HCT116 (cell line): ENCODE results near the gene SLC25A30. TPM values are rescaled to one million over a fixed set of nuclear protein-coding genes. Genes with fewer than 3 reads are reported as not detected.

Experiments used
- ATAC-seq: fragments of 200-7000 bp; cut with Tn5 transposase; 2 replicates; pipeline ENCODE4 v1.9.1; 2020; ENCODE audit warnings: mild to moderate bottlenecking, moderate library complexity
- BruUV-seq: library from RNA; stranded (reverse); fragments of 400-500 nt; replicated peaks from 2 replicates; lab custom pipeline; 2021; lab: Mats Ljungman, UMichigan
- CTCF ChIA-PET: fragments of 300-600 bp; sonication (Branson Sonifier 250); formaldehyde crosslinking; loops from one replicate; lab custom pipeline; 2021; ENCODE audit warnings: antibody characterized with exemption; lab: Charles Lee
- POLR2A ChIA-PET: fragments of 300-600, 350-600 bp; sonication (Branson Sonifier 250); formaldehyde crosslinking; loops from one replicate; lab custom pipeline; 2021; ENCODE audit warnings: antibody characterized with exemption; lab: Charles Lee
- RAD21 ChIA-PET, 2 experiments: fragments of 300-600 bp; sonication (Branson Sonifier 250); formaldehyde crosslinking; loops; one replicate each; lab custom pipeline; 2023; ENCODE audit warnings: low total read pairs in 2 of 2; ENCODE audit not compliant: uncharacterized antibody in 2 of 2, unreplicated experiment in 2 of 2, low non-redundant PET in 1 of 2; lab: Charles Lee
- DNase-seq: peaks from one replicate; pipeline ENCODE4 v3.0.0-alpha.2; 2010; ENCODE audit warnings: low read depth, low spot score
- H2AFZ ChIP-seq: fragments of 200-600 bp; shearing (Covaris generic), sonication (generic); 2 replicates; pipeline ENCODE4 v1.6.1; 2017; ENCODE audit warnings: low read depth, mixed run types, mixed read lengths, antibody characterized with exemption, low read length; ENCODE audit not compliant: poor library complexity, severe bottlenecking
- H3K27ac ChIP-seq: 2 replicates; pipeline ENCODE4 v1.5.1; 2012; ENCODE audit warnings: low read depth, low read length
- H3K27me3 ChIP-seq: fragments of 200-600 bp; sonication (generic); 2 replicates; pipeline ENCODE4 v1.6.1; 2016; ENCODE audit warnings: mixed run types, low read length, mixed read lengths; ENCODE audit not compliant: insufficient read depth
- H3K36me3 ChIP-seq, 2 experiments: fragments of 200-500 bp in 1 of 2; fragments of 200-600 bp in 1 of 2; sonication (Bioruptor generic) in 1 of 2; sonication (generic) in 1 of 2; 2 replicates each; pipeline versions ENCODE4 v1.5.1 to v1.6.1; 2014 to 2016; ENCODE audit warnings: low read length in 2 of 2, inconsistent platforms in 1 of 2, mixed read lengths in 1 of 2, mixed run types in 1 of 2; ENCODE audit not compliant: insufficient read depth in 2 of 2, control insufficient read depth in 1 of 2
- H3K4me1 ChIP-seq, 2 experiments: fragments of 200-600 bp in 1 of 2; sonication (generic) in 1 of 2; 2 replicates each; pipeline versions ENCODE4 v1.5.1 to v1.6.1; 2012 to 2017; ENCODE audit warnings: low read length in 2 of 2, inconsistent platforms in 1 of 2, mild to moderate bottlenecking in 1 of 2, mixed read lengths in 1 of 2, mixed run types in 1 of 2, moderate library complexity in 1 of 2; ENCODE audit not compliant: insufficient read depth in 2 of 2, control insufficient read depth in 1 of 2
- H3K4me2 ChIP-seq: fragments of 200-600 bp; sonication (generic); 2 replicates; pipeline ENCODE4 v1.6.1; 2017; ENCODE audit warnings: mixed run types, low read length, mixed read lengths
- H3K4me3 ChIP-seq, 2 experiments: fragments of 200-600 bp in 1 of 2; sonication (generic) in 1 of 2; replicated peaks in 1 of 2; 2 replicates each; pipeline ENCODE4 v1.5.1; 2011 to 2016; ENCODE audit warnings: low read length in 2 of 2, control low read depth in 1 of 2, low read depth in 1 of 2, mild to moderate bottlenecking in 1 of 2, mixed read lengths in 1 of 2, mixed run types in 1 of 2
- H3K79me2 ChIP-seq: fragments of 200-600 bp; sonication (generic); 2 replicates; pipeline ENCODE4 v1.6.1; 2017; ENCODE audit warnings: mild to moderate bottlenecking, mixed run types, low read length, moderate library complexity, mixed read lengths; ENCODE audit not compliant: insufficient read depth
- H3K9ac ChIP-seq: fragments of 200-600 bp; sonication (generic); 2 replicates; pipeline ENCODE4 v1.6.1; 2016; ENCODE audit warnings: low read length, mixed read lengths
- H3K9me2 ChIP-seq: fragments of 200-600 bp; sonication (generic), shearing (Covaris generic); 2 replicates; pipeline ENCODE4 v1.6.1; 2017; ENCODE audit warnings: mixed run types, mild to moderate bottlenecking, moderate library complexity; ENCODE audit not compliant: insufficient read depth
- H3K9me3 ChIP-seq, 2 experiments: fragments of 200-500 bp in 1 of 2; fragments of 200-600 bp in 1 of 2; sonication (Bioruptor generic) in 1 of 2; sonication (generic) in 1 of 2; 2 replicates each; pipeline ENCODE4 v1.6.1; 2014 to 2017; ENCODE audit warnings: low read length in 2 of 2, mixed read lengths in 2 of 2, inconsistent platforms in 1 of 2, low read depth in 1 of 2, mild to moderate bottlenecking in 1 of 2, mixed run types in 1 of 2, moderate library complexity in 1 of 2; ENCODE audit not compliant: control insufficient read depth in 1 of 2, insufficient read depth in 1 of 2
- H4K20me1 ChIP-seq: fragments of 200-600 bp; sonication (generic), shearing (Covaris generic); 2 replicates; pipeline ENCODE4 v1.6.1; 2017; ENCODE audit warnings: mixed run types, mild to moderate bottlenecking, moderate library complexity; ENCODE audit not compliant: insufficient read depth
- EZH2 ChIP-seq: fragments of 200-600 bp; sonication (generic); IDR thresholded peaks from 2 replicates; pipeline ENCODE4 v1.6.1; 2017; ENCODE audit warnings: antibody characterized with exemption, mixed run types
- EZH2phosphoT487 ChIP-seq: fragments of 200-600 bp; IDR thresholded peaks from 2 replicates; pipeline ENCODE4 v1.6.1; 2018; ENCODE audit warnings: antibody characterized with exemption, borderline replicate concordance
- intact Hi-C: fragments of 100-400 bp; cut with micrococcal nuclease; formaldehyde crosslinking; loops from 2 replicates; pipeline ENCODE4 v1.10.0; 2022
- total RNA-seq: library from RNA; stranded (reverse); gene quantifications from one replicate; pipeline ENCODE4 v1.2.1, GENCODE V29; 2021; ENCODE audit not compliant: unreplicated experiment
- TF ChIP-seq, protein P1 (sequence below), 3 experiments: fragments of 200-600 bp in 1 of 3; sonication (generic) in 1 of 3; IDR thresholded peaks in 2 of 3; conservative IDR thresholded peaks in 1 of 3; 2 replicates each; pipeline ENCODE4 v1.5.1; 2012 to 2017; ENCODE audit warnings: low read depth in 2 of 3, low read length in 2 of 3, antibody characterized with exemption in 1 of 3, borderline replicate concordance in 1 of 3, control low read depth in 1 of 3, mild to moderate bottlenecking in 1 of 3, mixed read lengths in 1 of 3, mixed run types in 1 of 3, moderate library complexity in 1 of 3; ENCODE audit not compliant: insufficient read depth in 1 of 3
- TF ChIP-seq, protein P2 (sequence below): IDR thresholded peaks from 2 replicates; pipeline ENCODE4 v1.6.1; 2012

SLC25A30 gene
- total RNA-seq, 1 experiment from 2014 or later = 29.2 TPM

DNA sequence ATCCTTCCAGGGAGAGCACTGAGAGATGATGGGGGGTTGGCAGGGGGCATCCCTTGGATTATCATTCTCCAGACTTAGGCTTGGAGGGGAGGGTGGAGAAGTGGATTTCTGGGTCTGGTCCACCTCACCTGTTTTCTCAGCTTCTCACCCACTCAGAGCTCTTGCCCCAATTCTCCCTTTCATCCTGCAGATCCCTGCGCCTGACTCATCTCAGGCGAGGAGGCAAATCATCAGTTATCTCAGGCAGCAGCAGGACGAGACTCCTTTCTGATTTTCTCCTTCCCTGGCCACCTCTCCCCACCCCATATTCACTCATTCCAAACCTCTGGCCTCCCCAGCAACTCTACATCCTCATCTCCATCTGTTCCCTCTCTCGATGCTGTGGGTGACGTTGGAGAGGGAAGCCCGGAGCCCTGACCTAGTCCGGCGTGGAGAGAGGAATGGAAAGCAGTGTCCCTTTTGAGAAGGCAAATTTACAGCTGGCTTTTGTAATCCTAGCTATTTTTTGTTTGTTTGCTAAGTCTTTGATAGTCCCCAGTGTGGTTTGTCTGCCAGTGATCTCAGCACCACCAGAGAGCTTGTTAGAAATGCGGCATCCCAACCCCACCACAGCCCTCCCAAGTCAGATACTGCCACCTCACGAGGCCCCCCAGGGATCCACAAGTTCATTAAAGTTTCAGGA is 53.2 kb downstream of the SLC25A30 start:
- peak overlapping the region; percentile 39 for H3K4me2 ChIP-seq
- no peaks in the 10 kb centered on the region for H3K9me3 ChIP-seq
- ChIA-PET RAD21 (interaction anchor here in 1 of 2 experiments (0.7 kb wide), 1 partner anchor 92 kb away, joined by 3 read pairs; no protein-coding TSS in a partner anchor), CTCF (no interaction called here), POLR2A (interaction anchor here (1.4 kb wide), 1 partner anchor 24 kb away, joined by 4 read pairs; the partner anchor contains the start of gene TPT1)
- no peaks in the 10 kb centered on the region for H3K9me2 ChIP-seq
- no peaks in the 10 kb centered on the region for H3K36me3 ChIP-seq
- H4K20me1 ChIP-seq = no peaks in the 10 kb centered on the region
- no peak for TF ChIP-seq EZH2phosphoT487
- ATAC-seq (no peak), DNase-seq (no peak)
- intact Hi-C loops = no loop called here
- no peak overlapping the region for H3K4me3 ChIP-seq
- peaks cover 37 to 77% of the 10 kb centered on the region in 2 experiments for H3K4me1 ChIP-seq
- no peaks in the 10 kb centered on the region for H3K27me3 ChIP-seq
- H3K27ac ChIP-seq = peak overlapping the region; percentile 16; the same call in 1 of the 2 replicates
- no TSS peak for BruUV-seq
- no peak overlapping the region for H3K9ac ChIP-seq
- no peak overlapping the region for H2AFZ ChIP-seq
- no peaks in the 10 kb centered on the region; the same call in 1 of the 2 replicates for H3K79me2 ChIP-seq

DNA sequence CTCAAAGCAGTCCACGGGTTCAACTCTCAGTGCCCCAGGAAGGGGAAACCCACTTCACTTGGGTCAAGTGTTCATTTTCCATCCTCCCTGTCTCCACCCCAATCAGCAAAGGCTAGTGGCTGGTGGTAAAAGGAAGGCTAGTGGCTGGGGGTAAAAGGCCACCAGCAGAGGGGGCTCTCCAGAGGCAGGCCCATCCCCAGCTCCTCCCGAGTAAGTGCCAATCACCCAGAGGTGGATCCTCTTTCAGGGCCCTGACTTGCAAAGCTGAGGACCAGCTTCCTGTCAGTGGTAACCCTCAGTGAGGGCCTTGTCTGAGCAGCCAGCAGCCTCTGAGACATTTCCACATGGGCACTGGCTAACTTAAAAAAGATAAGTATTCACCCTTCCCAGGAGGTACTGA is 55.2 kb downstream of the SLC25A30 start:
- POLR2A ChIA-PET = no interaction called here
- intact Hi-C loops = no loop called here
- BruUV-seq = no TSS peak
- peak; percentile 24 for ATAC-seq
- Histone ChIP-seq H3K4me3 (no peak overlapping the region), H4K20me1 (no peaks in the 10 kb centered on the region), H3K4me2 (peak overlapping the region; percentile 85), H3K9me3 (no peaks in the 10 kb centered on the region), H2AFZ (no peak overlapping the region)
- CTCF ChIA-PET = interaction anchor here (0.7 to 1.0 kb wide), 2 partner anchors 9 to 32 kb away, joined by 3 to 4 read pairs; no protein-coding TSS in a partner anchor
- DNase-seq = no peak
- TF ChIP-seq, protein P1, sequence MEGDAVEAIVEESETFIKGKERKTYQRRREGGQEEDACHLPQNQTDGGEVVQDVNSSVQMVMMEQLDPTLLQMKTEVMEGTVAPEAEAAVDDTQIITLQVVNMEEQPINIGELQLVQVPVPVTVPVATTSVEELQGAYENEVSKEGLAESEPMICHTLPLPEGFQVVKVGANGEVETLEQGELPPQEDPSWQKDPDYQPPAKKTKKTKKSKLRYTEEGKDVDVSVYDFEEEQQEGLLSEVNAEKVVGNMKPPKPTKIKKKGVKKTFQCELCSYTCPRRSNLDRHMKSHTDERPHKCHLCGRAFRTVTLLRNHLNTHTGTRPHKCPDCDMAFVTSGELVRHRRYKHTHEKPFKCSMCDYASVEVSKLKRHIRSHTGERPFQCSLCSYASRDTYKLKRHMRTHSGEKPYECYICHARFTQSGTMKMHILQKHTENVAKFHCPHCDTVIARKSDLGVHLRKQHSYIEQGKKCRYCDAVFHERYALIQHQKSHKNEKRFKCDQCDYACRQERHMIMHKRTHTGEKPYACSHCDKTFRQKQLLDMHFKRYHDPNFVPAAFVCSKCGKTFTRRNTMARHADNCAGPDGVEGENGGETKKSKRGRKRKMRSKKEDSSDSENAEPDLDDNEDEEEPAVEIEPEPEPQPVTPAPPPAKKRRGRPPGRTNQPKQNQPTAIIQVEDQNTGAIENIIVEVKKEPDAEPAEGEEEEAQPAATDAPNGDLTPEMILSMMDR (IDR thresholded peaks at IDR 0.05 in 2 of 3, conservative IDR thresholded peaks at IDR 0.05 in 1 of 3; ENCODE audit: borderline replicate concordance in 1 of 3, insufficient read depth in 1 of 3, low read depth in 2 of 3, low read length in 2 of 3) = peak in 2 of 3 experiments; percentile 48; a peak in 3 of 6 replicates
- TF ChIP-seq, protein P2, sequence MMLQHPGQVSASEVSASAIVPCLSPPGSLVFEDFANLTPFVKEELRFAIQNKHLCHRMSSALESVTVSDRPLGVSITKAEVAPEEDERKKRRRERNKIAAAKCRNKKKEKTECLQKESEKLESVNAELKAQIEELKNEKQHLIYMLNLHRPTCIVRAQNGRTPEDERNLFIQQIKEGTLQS = no peak
- no peak for TF ChIP-seq EZH2
- TF ChIP-seq, all 23 proteins: peak for 1
- Histone ChIP-seq H3K9me2 (no peaks in the 10 kb centered on the region), H3K4me1 (peaks cover 32 to 68% of the 10 kb centered on the region in 2 experiments), H3K9ac (no peak overlapping the region), H3K27me3 (no peaks in the 10 kb centered on the region), H3K36me3 (no peaks in the 10 kb centered on the region), H3K79me2 (peaks cover 2% of the 10 kb centered on the region; the same call in 1 of the 2 replicates), H3K27ac (no peak overlapping the region)
- RAD21 ChIA-PET = no interaction called here
